Placental epithelial cell (primary cell): Measurements from ENCODE around the gene IARS1. TPM values are rescaled to one million over a fixed set of nuclear protein-coding genes. Genes with fewer than 3 reads are reported as not detected.
A peak's percentile ranks its signal among the peaks of the same experiment; 100 is the strongest.

ENCODE experiments used
- small RNA-seq: library from RNA; depleted of rRNA; stranded (forward); fragments of <200 nt; gene quantifications from one replicate; pipeline ENCODE3, GENCODE V24; 2012
- total RNA-seq: library from RNA; depleted of rRNA; stranded (reverse); fragments of >200 nt; gene quantifications from 2 replicates; pipeline ENCODE4 v1.2.3, GENCODE V29; 2012

Gene IARS1
- total RNA-seq = 116 and 207 TPM in 2 replicates

DNA sequence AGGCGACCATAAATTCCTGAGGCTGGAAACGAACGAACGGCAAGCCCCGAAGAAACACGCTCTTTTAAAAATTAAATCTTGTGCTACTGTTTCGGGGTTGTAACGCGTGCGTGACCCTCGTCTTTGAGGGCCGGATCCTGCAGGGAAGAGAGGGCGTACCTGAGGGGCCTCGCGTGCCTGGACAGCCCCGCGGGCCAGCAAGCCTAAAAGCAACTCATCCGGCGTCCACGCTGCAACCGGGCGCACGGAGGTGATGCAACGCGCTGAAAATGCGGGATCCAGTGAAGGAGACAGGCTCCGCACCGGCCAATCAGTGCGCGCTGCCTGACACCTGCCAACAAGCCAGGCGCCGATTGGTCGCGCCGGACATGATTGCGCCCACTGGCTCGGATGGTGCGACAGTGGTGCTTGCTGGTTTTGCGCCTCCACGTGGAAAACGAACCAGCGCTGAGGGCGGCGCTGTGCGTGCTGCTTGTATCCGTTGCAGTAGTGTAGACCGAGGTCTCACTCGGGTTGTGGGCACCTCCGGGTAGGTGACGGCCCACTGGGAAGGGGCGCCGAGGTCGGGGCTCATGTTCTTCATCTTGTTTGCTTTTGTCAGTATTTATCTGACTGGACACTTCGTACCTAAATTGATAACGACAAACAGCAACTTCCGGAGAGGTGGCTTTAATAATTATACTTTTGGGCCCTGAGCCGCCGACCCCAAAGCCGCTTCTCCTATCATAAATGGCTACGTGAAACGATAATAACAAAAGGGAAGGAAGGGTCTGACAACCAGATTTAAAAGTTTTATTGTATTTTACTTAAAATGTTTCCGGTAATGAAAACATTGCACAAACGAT, at the start of gene IARS1:
TSS of gene IARS1 (minus strand) at position 246 of the 845 bp plus-strand sequence. CDS start 4,278 bp downstream, outside the sequence.

GRCh38 chr9:92325269-92325990, 31.9 kb upstream of the IARS1 start, which contains the start of the genes CENPP and NOL8:
Gene CENPP, plus strand, starts transcription at chr9:92325953.
Gene NOL8, minus strand, starts transcription at chr9:92325350. Its CDS starts 1,189 bp downstream, at chr9:92324161.

Small RNA genes lying within 50 kb of the gene (small RNA-seq; reads per million reads assigned to genes)
- gene MIR3651 (not detected), gene SNORA84 (7.0 reads per million, percentile 93 among the genes with 10 or more reads in this experiment)

Other genes starting within 250 kb of the IARS1 start
- 80.5 and 101 TPM in 2 replicates for gene SPTLC1, start 178.3 kb downstream of the IARS1 start, total RNA-seq
- gene NOL8, start 31.7 kb upstream of the IARS1 start, total RNA-seq = 15.3 and 17.1 TPM in 2 replicates
- gene CENPP, start 32.3 kb upstream of the IARS1 start, total RNA-seq = 0.87 and 2.0 TPM in 2 replicates
- not detected in 2 replicates for gene OGN, start 110.9 kb upstream of the IARS1 start, total RNA-seq
- gene OMD, start 130.8 kb upstream of the IARS1 start, total RNA-seq = not detected in 2 replicates
- gene ASPN, start 188.8 kb upstream of the IARS1 start, total RNA-seq = not detected in 2 replicates
- gene ECM2, start 242.3 kb upstream of the IARS1 start, total RNA-seq = under 0.01 and 0.98 TPM in 2 replicates